ENCODE measurements around the gene MYCBPAP. TPM values are rescaled to one million over a fixed set of nuclear protein-coding genes. Genes with fewer than 3 reads are reported as not detected.

Gene MYCBPAP
- total RNA-seq, 1 donor from 2014 or later, result 1.3 TPM

DNA sequence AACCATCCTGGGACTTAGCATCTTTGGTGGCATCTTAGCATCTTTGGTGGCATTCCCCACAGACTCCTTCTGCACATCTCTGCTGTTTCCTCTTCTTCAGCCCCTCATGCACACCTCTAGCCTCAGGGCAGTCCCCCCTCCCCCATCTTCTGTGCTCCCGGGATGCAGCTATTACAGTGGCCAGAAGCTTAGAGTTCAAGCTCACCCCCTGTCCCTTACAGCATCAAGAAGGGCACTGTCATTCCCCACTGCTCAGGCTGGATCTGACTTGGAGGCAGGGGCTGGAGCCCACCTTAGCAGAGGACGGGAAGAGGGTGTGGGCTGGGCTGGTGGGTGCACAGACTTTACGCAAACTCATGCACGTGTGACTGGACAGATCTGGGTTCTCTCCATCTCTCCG, 24.9 kb downstream of the MYCBPAP start:
- no peak overlapping the region for H3K27ac ChIP-seq
- no peak overlapping the region for H3K4me3 ChIP-seq
- DNase-seq (no peak), ATAC-seq (no peak)
- no peaks in the 10 kb centered on the region for H3K9me3 ChIP-seq
- H3K36me3 ChIP-seq, result no peaks in the 10 kb centered on the region
- TF ChIP-seq, protein P1, sequence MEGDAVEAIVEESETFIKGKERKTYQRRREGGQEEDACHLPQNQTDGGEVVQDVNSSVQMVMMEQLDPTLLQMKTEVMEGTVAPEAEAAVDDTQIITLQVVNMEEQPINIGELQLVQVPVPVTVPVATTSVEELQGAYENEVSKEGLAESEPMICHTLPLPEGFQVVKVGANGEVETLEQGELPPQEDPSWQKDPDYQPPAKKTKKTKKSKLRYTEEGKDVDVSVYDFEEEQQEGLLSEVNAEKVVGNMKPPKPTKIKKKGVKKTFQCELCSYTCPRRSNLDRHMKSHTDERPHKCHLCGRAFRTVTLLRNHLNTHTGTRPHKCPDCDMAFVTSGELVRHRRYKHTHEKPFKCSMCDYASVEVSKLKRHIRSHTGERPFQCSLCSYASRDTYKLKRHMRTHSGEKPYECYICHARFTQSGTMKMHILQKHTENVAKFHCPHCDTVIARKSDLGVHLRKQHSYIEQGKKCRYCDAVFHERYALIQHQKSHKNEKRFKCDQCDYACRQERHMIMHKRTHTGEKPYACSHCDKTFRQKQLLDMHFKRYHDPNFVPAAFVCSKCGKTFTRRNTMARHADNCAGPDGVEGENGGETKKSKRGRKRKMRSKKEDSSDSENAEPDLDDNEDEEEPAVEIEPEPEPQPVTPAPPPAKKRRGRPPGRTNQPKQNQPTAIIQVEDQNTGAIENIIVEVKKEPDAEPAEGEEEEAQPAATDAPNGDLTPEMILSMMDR (IDR thresholded peaks at IDR 0.05), result no peak
- intact Hi-C loops (cut with DNase I), result no loop called here
- peaks cover 25% of the 10 kb centered on the region for H3K27me3 ChIP-seq
- peaks cover 17% of the 10 kb centered on the region for H3K4me1 ChIP-seq

- Histone ChIP-seq H3K4me3 (no peak overlapping the region), H3K27ac (no peak overlapping the region), H3K9me3 (no peaks in the 10 kb centered on the region), H3K4me1 (peaks cover 17% of the 10 kb centered on the region), H3K36me3 (no peaks in the 10 kb centered on the region), H3K27me3 (peaks cover 25% of the 10 kb centered on the region)
- TF ChIP-seq, protein P1 (IDR thresholded peaks at IDR 0.05), result no peak
- DNase-seq, result no peak
- intact Hi-C loops (cut with DNase I), result no loop called here
- ATAC-seq, result peak; percentile 2
These were observed 25.5 kb downstream of the MYCBPAP start for GRCh38 chr17:50533720-50534148.

GRCh38 chr17:50534222-50534978, 26.2 kb downstream of the MYCBPAP start:
- Histone ChIP-seq H3K9me3 (no peaks in the 10 kb centered on the region), H3K4me3 (no peak overlapping the region), H3K36me3 (no peaks in the 10 kb centered on the region), H3K27me3 (peaks cover 25% of the 10 kb centered on the region), H3K4me1 (peaks cover 17% of the 10 kb centered on the region), H3K27ac (no peak overlapping the region)
- intact Hi-C loops (cut with DNase I), result no loop called here
- TF ChIP-seq, protein P1 (IDR thresholded peaks at IDR 0.05), result peak; percentile 31
- DNase-seq (no peak), ATAC-seq (peak; percentile 71)

DNA sequence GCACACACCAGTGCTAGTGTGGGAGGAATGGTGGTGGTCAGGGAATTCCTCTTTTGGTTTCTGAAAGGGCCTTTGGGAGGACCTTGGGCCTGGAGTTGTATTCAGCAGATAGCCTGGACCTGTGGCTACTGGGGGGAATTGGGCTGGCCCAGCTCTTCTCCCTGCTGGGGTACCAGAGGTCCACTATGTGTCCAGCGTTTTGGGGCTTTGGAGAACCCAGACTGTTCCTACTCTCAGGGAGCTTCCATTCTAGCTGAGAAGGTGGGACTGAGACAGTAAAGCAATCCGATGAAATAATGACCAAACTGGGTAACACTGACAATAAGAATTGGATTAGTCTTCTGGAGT, 26.7 kb downstream of the MYCBPAP start:
- TF ChIP-seq, protein P1 (IDR thresholded peaks at IDR 0.05), result no peak
- Histone ChIP-seq H3K27ac (no peak overlapping the region), H3K9me3 (no peaks in the 10 kb centered on the region), H3K27me3 (peaks cover 21% of the 10 kb centered on the region), H3K4me3 (no peak overlapping the region), H3K36me3 (no peaks in the 10 kb centered on the region), H3K4me1 (peaks cover 17% of the 10 kb centered on the region)
- DNase-seq (no peak), ATAC-seq (no peak)
- intact Hi-C loops (cut with DNase I), result no loop called here

- no peaks in the 10 kb centered on the region for H3K9me3 ChIP-seq
- H3K27ac ChIP-seq, result no peak overlapping the region
- ATAC-seq, result no peak
- peaks cover 17% of the 10 kb centered on the region for H3K4me1 ChIP-seq
- intact Hi-C loops (cut with DNase I), result no loop called here
- no peak overlapping the region for H3K4me3 ChIP-seq
- peaks cover 21% of the 10 kb centered on the region for H3K27me3 ChIP-seq
- H3K36me3 ChIP-seq, result no peaks in the 10 kb centered on the region
- no peak for DNase-seq
- TF ChIP-seq, protein P1 (IDR thresholded peaks at IDR 0.05), result no peak
These were observed 27.2 kb downstream of the MYCBPAP start for GRCh38 chr17:50535407-50535806.

Measured in upper lobe of right lung (tissue), 1 donor.